OCI-LY7 (cell line): ENCODE measurements around the gene PLA2G2F.

Experiments used
- CTCF ChIP-seq: fragments of 200-600 bp; sonication (generic); conservative IDR thresholded peaks from 2 replicates; pipeline ENCODE4 v1.5.1; 2014; ENCODE audit warnings: mild to moderate bottlenecking, antibody characterized with exemption, low read length, moderate library complexity, mixed read lengths
- EZH2phosphoT487 ChIP-seq: fragments of 200-600 bp; sonication (generic); IDR thresholded peaks from 2 replicates; pipeline ENCODE4 v1.6.1; 2018; ENCODE audit warnings: low read depth, borderline replicate concordance, mild to moderate bottlenecking, mixed run types, antibody characterized with exemption, low read length, moderate library complexity, mixed read lengths

- TF ChIP-seq CTCF (no peak), EZH2phosphoT487 (no peak)
Measured at GRCh38 chr1:20123722-20124455, 15.2 kb upstream of the PLA2G2F start.
